VCaP (cell line): ENCODE measurements around the gene PRDX5.

Source experiments
- H3K27ac ChIP-seq: fragments of 450-650 bp; 2 replicates; pipeline ENCODE4 v1.5.1; 2017
- TF ChIP-seq, protein P1 (sequence below): fragments of 450-650 bp; conservative IDR thresholded peaks from 2 replicates; pipeline ENCODE4 v1.5.1; 2017; ENCODE audit warnings: mild to moderate bottlenecking, moderate library complexity

The PRDX5 gene

GRCh38 chr11:64364435-64364834 lies 46.5 kb downstream of the PRDX5 start:
- TF ChIP-seq, protein P1, sequence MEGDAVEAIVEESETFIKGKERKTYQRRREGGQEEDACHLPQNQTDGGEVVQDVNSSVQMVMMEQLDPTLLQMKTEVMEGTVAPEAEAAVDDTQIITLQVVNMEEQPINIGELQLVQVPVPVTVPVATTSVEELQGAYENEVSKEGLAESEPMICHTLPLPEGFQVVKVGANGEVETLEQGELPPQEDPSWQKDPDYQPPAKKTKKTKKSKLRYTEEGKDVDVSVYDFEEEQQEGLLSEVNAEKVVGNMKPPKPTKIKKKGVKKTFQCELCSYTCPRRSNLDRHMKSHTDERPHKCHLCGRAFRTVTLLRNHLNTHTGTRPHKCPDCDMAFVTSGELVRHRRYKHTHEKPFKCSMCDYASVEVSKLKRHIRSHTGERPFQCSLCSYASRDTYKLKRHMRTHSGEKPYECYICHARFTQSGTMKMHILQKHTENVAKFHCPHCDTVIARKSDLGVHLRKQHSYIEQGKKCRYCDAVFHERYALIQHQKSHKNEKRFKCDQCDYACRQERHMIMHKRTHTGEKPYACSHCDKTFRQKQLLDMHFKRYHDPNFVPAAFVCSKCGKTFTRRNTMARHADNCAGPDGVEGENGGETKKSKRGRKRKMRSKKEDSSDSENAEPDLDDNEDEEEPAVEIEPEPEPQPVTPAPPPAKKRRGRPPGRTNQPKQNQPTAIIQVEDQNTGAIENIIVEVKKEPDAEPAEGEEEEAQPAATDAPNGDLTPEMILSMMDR: no peak
- H3K27ac ChIP-seq: no peak overlapping the region

GRCh38 chr11:64364911-64365310 lies 47.0 kb downstream of the PRDX5 start:
- H3K27ac ChIP-seq: no peak overlapping the region
- TF ChIP-seq, protein P1: no peak

GRCh38 chr11:64366751-64367150 lies 48.8 kb downstream of the PRDX5 start:
- TF ChIP-seq, protein P1: no peak
- H3K27ac ChIP-seq: no peak overlapping the region

- no peak overlapping the region; the same call in 1 of the 2 replicates for H3K27ac ChIP-seq
- TF ChIP-seq, protein P1: no peak
Measured at GRCh38 chr11:64367931-64368672, 50.2 kb downstream of the PRDX5 start.

- TF ChIP-seq, protein P1: no peak
- H3K27ac ChIP-seq: no peak overlapping the region
Measured at GRCh38 chr11:64368673-64369074, 50.8 kb downstream of the PRDX5 start.

DNA sequence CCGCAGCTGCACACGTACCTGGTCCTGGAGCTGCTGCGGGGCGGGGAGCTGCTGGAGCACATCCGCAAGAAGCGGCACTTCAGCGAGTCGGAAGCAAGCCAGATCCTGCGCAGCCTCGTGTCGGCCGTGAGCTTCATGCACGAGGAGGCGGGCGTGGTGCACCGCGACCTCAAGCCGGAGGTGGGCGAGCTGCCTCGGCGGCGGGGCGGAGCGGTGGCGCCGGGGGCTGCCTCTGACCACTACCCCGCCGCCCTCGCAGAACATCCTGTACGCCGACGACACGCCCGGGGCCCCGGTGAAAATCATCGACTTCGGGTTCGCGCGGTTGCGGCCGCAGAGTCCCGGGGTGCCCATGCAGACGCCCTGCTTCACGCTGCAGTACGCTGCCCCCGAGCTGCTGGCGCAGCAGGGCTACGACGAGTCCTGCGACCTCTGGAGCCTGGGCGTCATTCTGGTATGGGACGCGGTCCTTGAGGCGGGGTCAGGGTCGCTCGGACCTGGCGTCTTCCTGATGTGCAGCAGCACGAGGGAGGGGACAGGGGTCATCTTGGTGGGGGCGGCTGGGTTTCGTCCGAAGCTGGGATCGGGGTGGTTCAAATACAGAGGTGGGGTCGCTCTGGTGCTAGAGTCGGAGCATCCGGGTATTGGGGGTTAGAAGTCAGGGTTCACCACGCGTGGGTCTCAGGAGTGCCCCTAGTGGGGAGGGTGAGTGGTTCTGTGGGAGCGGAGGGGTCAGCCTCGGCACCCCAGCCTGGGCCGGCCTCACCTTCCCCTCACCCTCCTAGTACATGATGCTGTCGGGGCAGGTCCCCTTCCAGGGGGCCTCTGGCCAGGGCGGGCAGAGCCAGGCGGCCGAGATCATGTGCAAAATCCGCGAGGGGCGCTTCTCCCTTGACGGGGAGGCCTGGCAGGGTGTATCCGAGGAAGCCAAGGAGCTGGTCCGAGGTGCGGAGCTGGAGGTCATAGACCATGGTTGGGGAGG lies 51.8 kb downstream of the PRDX5 start:
- H3K27ac ChIP-seq: no peak overlapping the region
- TF ChIP-seq, protein P1: peak; percentile 34

DNA sequence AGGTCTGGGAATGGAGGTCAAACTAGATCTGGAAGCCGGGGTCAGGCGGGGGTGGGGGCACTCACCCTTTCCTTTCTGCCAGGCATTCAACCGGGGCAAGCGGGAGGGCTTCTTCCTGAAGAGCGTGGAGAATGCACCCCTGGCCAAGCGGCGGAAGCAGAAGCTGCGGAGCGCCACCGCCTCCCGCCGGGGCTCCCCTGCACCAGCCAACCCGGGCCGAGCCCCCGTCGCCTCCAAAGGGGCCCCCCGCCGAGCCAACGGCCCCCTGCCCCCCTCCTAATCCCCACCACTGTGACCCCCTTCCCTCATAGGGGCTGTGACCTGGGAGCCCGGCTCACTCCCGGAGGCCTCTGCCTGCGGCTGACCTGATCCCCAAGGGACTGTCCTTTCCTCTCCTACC lies 53.3 kb downstream of the PRDX5 start:
- TF ChIP-seq, protein P1: no peak
- no peak overlapping the region for H3K27ac ChIP-seq
